ENCODE measurements around the gene CYP8B1. TPM values are rescaled to one million over a fixed set of nuclear protein-coding genes. Genes with fewer than 3 reads are reported as not detected.
A peak's percentile ranks its signal among the peaks of the same experiment; 100 is the strongest.
"Not testable (repeated sequence)": the region's sequence is repeated elsewhere in the genome, so short reads cannot be mapped to it uniquely, and the experiment has no call there.

Gene CYP8B1
- total RNA-seq, 2 donors from 2014 or later, result not detected

GRCh38 chr3:42884324-42884723 is 8.6 kb upstream of the CYP8B1 start:
- H3K27me3 ChIP-seq (replicated peaks; ENCODE audit: insufficient read depth), result no peaks in the 10 kb centered on the region
- intact Hi-C loops (cut with DNase I), result no loop called here
- no peak for DNase-seq (ENCODE audit: low spot score)
- no peaks in the 10 kb centered on the region for H3K4me1 ChIP-seq (replicated peaks)
- H3K27ac ChIP-seq, result no peak overlapping the region
- no peak for TF ChIP-seq POLR2A (IDR thresholded peaks at IDR 0.05)
- no peak for TF ChIP-seq CTCF (IDR thresholded peaks at IDR 0.05)
- no peak overlapping the region for H3K4me3 ChIP-seq
- H3K36me3 ChIP-seq, result no peaks in the 10 kb centered on the region
- WGBS, result 72% methylated on average over 2 of the region's 2 CpGs
- no peaks in the 10 kb centered on the region for H3K9me3 ChIP-seq

GRCh38 chr3:42883251-42883930 is 7.7 kb upstream of the CYP8B1 start:
- DNase-seq (ENCODE audit: low spot score); H3K4me1 ChIP-seq (replicated peaks); H3K4me3 ChIP-seq; H3K36me3 ChIP-seq; H3K27ac ChIP-seq; intact Hi-C loops (cut with DNase I); H3K27me3 ChIP-seq (replicated peaks; ENCODE audit: insufficient read depth); H3K9me3 ChIP-seq: not testable (repeated sequence)
- WGBS, result 57% methylated on average over 6 of the region's 6 CpGs

- WGBS, result 3% methylated on average over 44 of the region's 61 CpGs
- intact Hi-C loops (cut with DNase I), result loop anchor here (2.0 kb wide), 3 partner anchors 42 to 98 kb away; no protein-coding TSS in a partner anchor
- Histone ChIP-seq H3K36me3 (no peaks in the 10 kb centered on the region), H3K4me1 (replicated peaks) (no peaks in the 10 kb centered on the region), H3K9me3 (no peaks in the 10 kb centered on the region), H3K27me3 (replicated peaks; ENCODE audit: insufficient read depth) (no peaks in the 10 kb centered on the region), H3K4me3 (peak overlapping the region; percentile 58 to 59), H3K27ac (peak overlapping the region; percentile 67 to 73)
- DNase-seq (ENCODE audit: low spot score), result peak; percentile 80
- TF ChIP-seq POLR2AphosphoS5 (IDR thresholded peaks at IDR 0.05) (peak; percentile 67), POLR2A (IDR thresholded peaks at IDR 0.05) (no peak), CTCF (IDR thresholded peaks at IDR 0.05) (peak; percentile 73 to 94 (median 90))
These were observed 5.1 kb upstream of the CYP8B1 start for GRCh38 chr3:42880601-42881451.

- Histone ChIP-seq H3K27ac (peak overlapping the region in 1 of 2 donors; percentile 67), H3K27me3 (replicated peaks; ENCODE audit: insufficient read depth) (no peaks in the 10 kb centered on the region), H3K9me3 (no peaks in the 10 kb centered on the region), H3K36me3 (no peaks in the 10 kb centered on the region), H3K4me3 (peak overlapping the region in 1 of 2 donors; percentile 59), H3K4me1 (replicated peaks) (no peaks in the 10 kb centered on the region)
- intact Hi-C loops (cut with DNase I), result loop anchor here (2.0 kb wide), 3 partner anchors 41 to 97 kb away; no protein-coding TSS in a partner anchor
- no peak for DNase-seq (ENCODE audit: low spot score)
- 89% methylated on average over 9 of the region's 9 CpGs for whole genome bisulfite sequencing
- TF ChIP-seq POLR2A (IDR thresholded peaks at IDR 0.05) (no peak), POLR2AphosphoS5 (IDR thresholded peaks at IDR 0.05) (no peak), CTCF (IDR thresholded peaks at IDR 0.05) (no peak)
These were observed 4.5 kb upstream of the CYP8B1 start for GRCh38 chr3:42880183-42880582.

GRCh38 chr3:42877881-42878280 is 2.2 kb upstream of the CYP8B1 start:
- Histone ChIP-seq H3K36me3 (no peaks in the 10 kb centered on the region), H3K9me3 (no peaks in the 10 kb centered on the region), H3K4me1 (replicated peaks) (no peaks in the 10 kb centered on the region), H3K27ac (no peak overlapping the region), H3K27me3 (replicated peaks; ENCODE audit: insufficient read depth) (no peaks in the 10 kb centered on the region), H3K4me3 (no peak overlapping the region)
- intact Hi-C loops (cut with DNase I), result loop anchor here (5.0 kb wide), 1 partner anchor 376 kb away; the partner anchor contains the start of gene VIPR1
- TF ChIP-seq CTCF (IDR thresholded peaks at IDR 0.05), result no peak
- TF ChIP-seq POLR2AphosphoS5 (IDR thresholded peaks at IDR 0.05), result no peak
- TF ChIP-seq POLR2A (IDR thresholded peaks at IDR 0.05), result no peak
- 91% methylated on average over 2 of the region's 2 CpGs for WGBS
- no peak for DNase-seq (ENCODE audit: low spot score)

Measured in prostate gland (tissue), 2 donors.